GM21737 (cell line): ENCODE measurements around the gene GPR162.
"Not testable (repeated sequence)": the region's sequence is repeated elsewhere in the genome, so short reads cannot be mapped to it uniquely, and the experiment has no call there.

Experiments used
- ATAC-seq: cut with Tn5 transposase; IDR thresholded peaks from one replicate; pipeline ENCODE4 v1.9.1; 2021; ENCODE audit warnings: mild to moderate bottlenecking, moderate library complexity; ENCODE audit not compliant: unreplicated experiment

The GPR162 gene

GRCh38 chr12:6852651-6853354 lies 31.2 kb downstream of the GPR162 start:
- ATAC-seq, result no peak

- ATAC-seq, result no peak
These were observed 32.0 kb downstream of the GPR162 start for GRCh38 chr12:6853626-6854025.

- no peak for ATAC-seq
These were observed 32.4 kb downstream of the GPR162 start for GRCh38 chr12:6854036-6854435.

- no peak for ATAC-seq
These were observed 33.7 kb downstream of the GPR162 start for GRCh38 chr12:6855322-6855721.

GRCh38 chr12:6858799-6859198 lies 37.2 kb downstream of the GPR162 start:
- ATAC-seq, result no peak

GRCh38 chr12:6860116-6860515 lies 38.5 kb downstream of the GPR162 start:
- no peak for ATAC-seq

GRCh38 chr12:6860942-6861341 lies 39.3 kb downstream of the GPR162 start:
- ATAC-seq, result no peak

- ATAC-seq, result no peak
These were observed 39.8 kb downstream of the GPR162 start for GRCh38 chr12:6861391-6861790.

- ATAC-seq, result no peak
These were observed 41.4 kb downstream of the GPR162 start for GRCh38 chr12:6863033-6863432.

- no peak for ATAC-seq
These were observed 42.1 kb downstream of the GPR162 start for GRCh38 chr12:6863586-6864321.

GRCh38 chr12:6865307-6865706 lies 43.7 kb downstream of the GPR162 start:
- not testable (repeated sequence) for ATAC-seq

- ATAC-seq, result no peak
These were observed 44.7 kb downstream of the GPR162 start for GRCh38 chr12:6866163-6866919.

- peak; percentile 2 for ATAC-seq
These were observed 45.3 kb downstream of the GPR162 start for GRCh38 chr12:6866920-6867412.

GRCh38 chr12:6867413-6868210 lies 46.0 kb downstream of the GPR162 start, which contains the start of gene TPI1:
Gene TPI1, plus strand, starts transcription at chr12:6867531. Its CDS starts 36 bp downstream, at chr12:6867567.
- peak; percentile 42 for ATAC-seq

GRCh38 chr12:6868211-6869048 lies 46.8 kb downstream of the GPR162 start:
- ATAC-seq, result no peak

GRCh38 chr12:6869049-6870021 lies 47.7 kb downstream of the GPR162 start:
- ATAC-seq, result no peak

- not testable (repeated sequence) for ATAC-seq
These were observed 48.7 kb downstream of the GPR162 start for GRCh38 chr12:6870304-6870703.
